ENCODE measurements around the gene GARIN1A.
"Not testable (repeated sequence)": the region's sequence is repeated elsewhere in the genome, so short reads cannot be mapped to it uniquely, and the experiment has no call there.

The GARIN1A gene

GRCh38 chr7:128661446-128661845 is 10.6 kb upstream of the GARIN1A start:
- H3K27ac ChIP-seq: no peak overlapping the region
- no peak overlapping the region for H3K4me3 ChIP-seq
- no peak for TF ChIP-seq CTCF (IDR thresholded peaks at IDR 0.05)
- DNase-seq (ENCODE audit: low spot score): no peak

GRCh38 chr7:128662091-128662490 is 10.0 kb upstream of the GARIN1A start:
- no peak for DNase-seq (ENCODE audit: low spot score)
- TF ChIP-seq CTCF (IDR thresholded peaks at IDR 0.05): no peak
- H3K4me3 ChIP-seq: no peak overlapping the region
- H3K27ac ChIP-seq: no peak overlapping the region

GRCh38 chr7:128663223-128663622 is 8.9 kb upstream of the GARIN1A start:
- not testable (repeated sequence) for DNase-seq (ENCODE audit: low spot score); H3K4me3 ChIP-seq; H3K27ac ChIP-seq

GRCh38 chr7:128665057-128665456 is 7.0 kb upstream of the GARIN1A start:
- TF ChIP-seq CTCF (IDR thresholded peaks at IDR 0.05): no peak
- H3K4me3 ChIP-seq: no peak overlapping the region
- H3K27ac ChIP-seq: no peak overlapping the region
- no peak for DNase-seq (ENCODE audit: low spot score)

GRCh38 chr7:128666200-128666599 is 5.9 kb upstream of the GARIN1A start:
- H3K4me3 ChIP-seq: no peak overlapping the region
- TF ChIP-seq CTCF (IDR thresholded peaks at IDR 0.05): no peak
- no peak for DNase-seq (ENCODE audit: low spot score)
- no peak overlapping the region for H3K27ac ChIP-seq

GRCh38 chr7:128672927-128673517 is 930 bp downstream of the GARIN1A start:
- Histone ChIP-seq H3K4me3 (peak overlapping the region; percentile 14), H3K27ac (no peak overlapping the region)
- no peak for DNase-seq (ENCODE audit: low spot score)
- no peak for TF ChIP-seq CTCF (IDR thresholded peaks at IDR 0.05)

GRCh38 chr7:128673571-128673970 is 1.5 kb downstream of the GARIN1A start:
- Histone ChIP-seq H3K4me3 (no peak overlapping the region), H3K27ac (no peak overlapping the region)
- DNase-seq (ENCODE audit: low spot score): no peak
- TF ChIP-seq CTCF (IDR thresholded peaks at IDR 0.05): no peak

- no peak overlapping the region for H3K4me3 ChIP-seq
- TF ChIP-seq CTCF (IDR thresholded peaks at IDR 0.05): no peak
- DNase-seq (ENCODE audit: low spot score): no peak
- no peak overlapping the region for H3K27ac ChIP-seq
Measured at GRCh38 chr7:128676665-128677064, 4.6 kb downstream of the GARIN1A start.
